ENCODE measurements around the gene FNDC3B.

- no peak for TF ChIP-seq SMC3 (IDR thresholded peaks at IDR 0.05)
- no peak for TF ChIP-seq CTCF (IDR thresholded peaks at IDR 0.05)
- no peak for TF ChIP-seq NPAS2 (CRISPR knock-in tag; IDR thresholded peaks at IDR 0.05; ENCODE audit: borderline replicate concordance)
- no peak for TF ChIP-seq CHD2 (IDR thresholded peaks at IDR 0.05; ENCODE audit: low read length, partially characterized antibody)
- TF ChIP-seq CEBPB (IDR thresholded peaks at IDR 0.05) = no peak
- TF ChIP-seq HDAC2 (IDR thresholded peaks at IDR 0.05) = no peak
- no peak for TF ChIP-seq USF2 (IDR thresholded peaks at IDR 0.05)
- no peak for TF ChIP-seq RFX5 (IDR thresholded peaks at IDR 0.05)
- TF ChIP-seq HEYL (CRISPR knock-in tag; IDR thresholded peaks at IDR 0.05) = no peak
- TF ChIP-seq POLR2A (IDR thresholded peaks at IDR 0.05; ENCODE audit: low read length) = no peak
- no peak for TF ChIP-seq HMGXB4 (CRISPR knock-in tag; IDR thresholded peaks at IDR 0.05; ENCODE audit: borderline replicate concordance)
- no peak for TF ChIP-seq MAX (IDR thresholded peaks at IDR 0.05)
- no peak for TF ChIP-seq ZC3H11A (IDR thresholded peaks at IDR 0.05)
- TF ChIP-seq EP300 (IDR thresholded peaks at IDR 0.05) = no peak
Observed at GRCh38 chr3:172174513-172175253, 135.3 kb downstream of the FNDC3B start.

Measured in A549 (cell line).